GM13977 (cell line): Measurements from ENCODE around the gene TJAP1.
A peak's percentile ranks its signal among the peaks of the same experiment; 100 is the strongest.
"Not testable (repeated sequence)": the region's sequence is repeated elsewhere in the genome, so short reads cannot be mapped to it uniquely, and the experiment has no call there.

ENCODE experiments used
- DNase-seq: peaks from one replicate; pipeline ENCODE4 v3.0.0; 2012; ENCODE audit warnings: low spot score
- CTCF ChIP-seq: IDR thresholded peaks from 2 replicates; pipeline ENCODE4 v1.5.1; 2012; ENCODE audit warnings: mild to moderate bottlenecking, control low read depth; ENCODE audit not compliant: insufficient read depth; ENCODE audit errors: extremely low read depth, missing control alignments
- in situ Hi-C: fragments of 300-500 bp; cut with MboI; formaldehyde crosslinking; loops from one replicate; pipeline ENCODE4 v1.12.0; 2022; ENCODE audit warnings: low sequenced_read_pairs, low pct_unique_long_range_greater_than_20kb, mixed read lengths, inconsistent platforms; ENCODE audit not compliant: unreplicated experiment

Gene TJAP1

GRCh38 chr6:43495409-43495941 is 18.1 kb downstream of the TJAP1 start:
- TF ChIP-seq CTCF = peak; percentile 4
- no peak for DNase-seq
- in situ Hi-C loops = no loop called here

- peak; percentile 53 for DNase-seq
- peak; percentile 64 for TF ChIP-seq CTCF
- in situ Hi-C loops = no loop called here
Observed at GRCh38 chr6:43496370-43497128, 19.2 kb downstream of the TJAP1 start.

GRCh38 chr6:43497129-43497396 is 19.7 kb downstream of the TJAP1 start:
- TF ChIP-seq CTCF = no peak
- no peak for DNase-seq
- in situ Hi-C loops = no loop called here

GRCh38 chr6:43497689-43498088 is 20.3 kb downstream of the TJAP1 start:
- DNase-seq = no peak
- no peak for TF ChIP-seq CTCF
- in situ Hi-C loops = no loop called here

- in situ Hi-C loops, DNase-seq: not testable (repeated sequence)
Observed at GRCh38 chr6:43498291-43498690, 20.9 kb downstream of the TJAP1 start.

GRCh38 chr6:43499028-43499815 is 21.9 kb downstream of the TJAP1 start:
- TF ChIP-seq CTCF = no peak
- no peak for DNase-seq
- in situ Hi-C loops = no loop called here

- in situ Hi-C loops = loop anchor here (10.0 kb wide), 1 partner anchor 246 kb away; no protein-coding TSS in a partner anchor
- no peak for DNase-seq
- TF ChIP-seq CTCF = no peak
Observed at GRCh38 chr6:43500921-43501320, 23.6 kb downstream of the TJAP1 start.
